IMR-90 (cell line): ENCODE results near the gene LRRC73.

Source experiments
- BHLHE40 ChIP-seq: fragments of 150-350 bp; IDR thresholded peaks from 2 replicates; pipeline ENCODE4 v1.6.1; 2016; ENCODE audit warnings: mild to moderate bottlenecking, low read depth, low read length
- TF ChIP-seq, protein P1 (sequence below): conservative IDR thresholded peaks from 2 replicates; pipeline ENCODE4 v1.5.1; 2012; ENCODE audit warnings: mild to moderate bottlenecking, low read depth, low read length, improper control_type of control experiment
- TF ChIP-seq, protein P2 (sequence below): fragments of 150-350 bp; IDR thresholded peaks from 2 replicates; pipeline ENCODE4 v1.6.1; 2017; ENCODE audit warnings: mild to moderate bottlenecking, antibody characterized with exemption, low read length, low read depth

DNA sequence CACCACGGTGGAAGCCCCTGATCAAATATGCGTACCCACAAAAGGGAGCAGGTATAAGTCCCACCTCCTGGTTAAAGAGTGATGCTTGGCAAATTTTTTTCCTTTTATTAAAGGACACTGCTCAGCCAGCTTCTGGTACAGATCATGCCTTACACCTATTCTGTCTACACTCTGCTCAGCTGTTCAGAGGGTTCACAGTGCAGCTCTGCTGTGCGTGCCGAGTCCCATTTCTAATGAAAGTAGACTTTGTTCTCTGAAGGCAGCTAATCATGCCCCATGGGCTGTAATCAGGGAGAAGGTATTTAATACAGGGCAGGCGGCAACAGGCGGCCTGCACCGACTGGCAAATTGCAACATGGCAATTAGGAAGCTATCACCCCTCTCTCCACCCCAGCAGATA, 16.3 kb downstream of the LRRC73 start:
- TF ChIP-seq, protein P1, sequence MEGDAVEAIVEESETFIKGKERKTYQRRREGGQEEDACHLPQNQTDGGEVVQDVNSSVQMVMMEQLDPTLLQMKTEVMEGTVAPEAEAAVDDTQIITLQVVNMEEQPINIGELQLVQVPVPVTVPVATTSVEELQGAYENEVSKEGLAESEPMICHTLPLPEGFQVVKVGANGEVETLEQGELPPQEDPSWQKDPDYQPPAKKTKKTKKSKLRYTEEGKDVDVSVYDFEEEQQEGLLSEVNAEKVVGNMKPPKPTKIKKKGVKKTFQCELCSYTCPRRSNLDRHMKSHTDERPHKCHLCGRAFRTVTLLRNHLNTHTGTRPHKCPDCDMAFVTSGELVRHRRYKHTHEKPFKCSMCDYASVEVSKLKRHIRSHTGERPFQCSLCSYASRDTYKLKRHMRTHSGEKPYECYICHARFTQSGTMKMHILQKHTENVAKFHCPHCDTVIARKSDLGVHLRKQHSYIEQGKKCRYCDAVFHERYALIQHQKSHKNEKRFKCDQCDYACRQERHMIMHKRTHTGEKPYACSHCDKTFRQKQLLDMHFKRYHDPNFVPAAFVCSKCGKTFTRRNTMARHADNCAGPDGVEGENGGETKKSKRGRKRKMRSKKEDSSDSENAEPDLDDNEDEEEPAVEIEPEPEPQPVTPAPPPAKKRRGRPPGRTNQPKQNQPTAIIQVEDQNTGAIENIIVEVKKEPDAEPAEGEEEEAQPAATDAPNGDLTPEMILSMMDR = no peak
- TF ChIP-seq, protein P2, sequence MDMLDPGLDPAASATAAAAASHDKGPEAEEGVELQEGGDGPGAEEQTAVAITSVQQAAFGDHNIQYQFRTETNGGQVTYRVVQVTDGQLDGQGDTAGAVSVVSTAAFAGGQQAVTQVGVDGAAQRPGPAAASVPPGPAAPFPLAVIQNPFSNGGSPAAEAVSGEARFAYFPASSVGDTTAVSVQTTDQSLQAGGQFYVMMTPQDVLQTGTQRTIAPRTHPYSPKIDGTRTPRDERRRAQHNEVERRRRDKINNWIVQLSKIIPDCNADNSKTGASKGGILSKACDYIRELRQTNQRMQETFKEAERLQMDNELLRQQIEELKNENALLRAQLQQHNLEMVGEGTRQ = no peak
- TF ChIP-seq BHLHE40 = no peak
